Kidney (tissue), 14 donors: ENCODE results near the gene DRP2. TPM values are rescaled to one million over a fixed set of nuclear protein-coding genes. Genes with fewer than 3 reads are reported as not detected.
A peak's percentile ranks its signal among the peaks of the same experiment; 100 is the strongest.

ENCODE experiments used
- DNase-seq, 5 donors: peaks; one replicate each; pipeline ENCODE4 v3.0.0-alpha.2; 2013 to 2020
- FAIRE-seq: peaks from 2 replicates; lab custom pipeline; 2012; peaks lifted over from hg19 to GRCh38; lab: Jason Lieb, UNC
- H3K27ac ChIP-seq, 2 donors: one replicate each; pipeline ENCODE4 v1.7.0; 2013; ENCODE audit warnings: low read depth in 2 of 2, low read length in 2 of 2, inconsistent platforms in 1 of 2
- H3K27me3 ChIP-seq: one replicate; pipeline ENCODE4 v1.7.1; 2013; ENCODE audit warnings: low read length, inconsistent platforms; ENCODE audit not compliant: control insufficient read depth, insufficient read depth
- H3K36me3 ChIP-seq, 3 donors: one replicate each; pipeline versions ENCODE4 v1.7.0 to v1.7.1; 2013; ENCODE audit warnings: low read length in 3 of 3, control low read depth in 1 of 3, inconsistent platforms in 1 of 3; ENCODE audit not compliant: insufficient read depth in 3 of 3, control insufficient read depth in 2 of 3
- H3K4me1 ChIP-seq, 3 donors: one replicate each; pipeline versions ENCODE4 v1.7.0 to v1.7.1; 2013; ENCODE audit warnings: low read length in 3 of 3, inconsistent platforms in 1 of 3, low read depth in 1 of 3; ENCODE audit not compliant: control insufficient read depth in 2 of 3, insufficient read depth in 2 of 3
- H3K4me3 ChIP-seq, 3 donors: one replicate each; pipeline versions ENCODE4 v1.7.0 to v1.8.1; 2013; ENCODE audit warnings: low read length in 3 of 3, control low read depth in 1 of 3, inconsistent platforms in 1 of 3
- H3K9ac ChIP-seq, 3 donors: one replicate each; pipeline versions ENCODE4 v1.7.0 to v1.7.1; 2013; ENCODE audit warnings: low read length in 3 of 3, control low read depth in 1 of 3, inconsistent platforms in 1 of 3
- H3K9me3 ChIP-seq, 3 donors: one replicate each; pipeline versions ENCODE4 v1.7.0 to v1.7.1; 2013; ENCODE audit warnings: low read length in 3 of 3, control low read depth in 1 of 3, inconsistent platforms in 1 of 3; ENCODE audit not compliant: control insufficient read depth in 2 of 3, insufficient read depth in 1 of 3
- CTCF ChIP-seq: IDR thresholded peaks from 3 replicates; pipeline ENCODE4 v1.5.1; 2012; ENCODE audit warnings: mild to moderate bottlenecking, moderate library complexity, borderline replicate concordance; ENCODE audit not compliant: insufficient read depth; ENCODE audit errors: extremely low read depth
- intact Hi-C: fragments of 100-400 bp; cut with DNase I; formaldehyde crosslinking; loops from one replicate; pipeline ENCODE4 v1.11.1; 2022
- polyA plus RNA-seq: library from polyadenylated mRNA; stranded (reverse); fragments of 350-450 nt; fragmentation: Illumina TruSeq; extraction: RNeasy Lipid Tissue Mini Kit (QIAGEN cat#74804); gene quantifications from one replicate; pipeline ENCODE4 v1.2.3, GENCODE V29; 2014; ENCODE audit warnings: low read depth, low replicate concordance; ENCODE audit not compliant: insufficient read depth
- total RNA-seq: library from RNA; stranded (reverse); fragmentation: NEBNext Ultra II Directional; extraction: Animal tissue kit (Norgen Biotek cat#: 25700); gene quantifications from one replicate; pipeline ENCODE4 v1.2.1, GENCODE V29; 2021
- donor health status: control.
- donor health status: control.
- donor health status: control.
- donor health status: control.
- donor health status: control.
- donor health status: DM: yes; HTN: yes; CAD: no.
- donor health status: Normal renal cell carcinoma (clear cell type).

DRP2 gene
- total and polyA plus RNA-seq, 2 donors from 2014 or later, result 0.16 TPM; not detected in 1

GRCh38 chrX:101210630-101211029 lies 9.0 kb upstream of the DRP2 start:
- no peaks in the 10 kb centered on the region for H3K27me3 ChIP-seq
- no peak overlapping the region for H3K9ac ChIP-seq
- no peak for DNase-seq
- no peaks in the 10 kb centered on the region for H3K4me1 ChIP-seq
- no peak for FAIRE-seq
- no peak for TF ChIP-seq CTCF
- no peak overlapping the region for H3K4me3 ChIP-seq
- no peaks in the 10 kb centered on the region for H3K9me3 ChIP-seq
- intact Hi-C loops, result no loop called here
- H3K27ac ChIP-seq, result no peak overlapping the region
- H3K36me3 ChIP-seq, result no peaks in the 10 kb centered on the region

GRCh38 chrX:101217689-101218088 lies 1.9 kb upstream of the DRP2 start:
- no peaks in the 10 kb centered on the region for H3K27me3 ChIP-seq
- intact Hi-C loops, result no loop called here
- no peak for DNase-seq
- TF ChIP-seq CTCF, result no peak
- H3K9me3 ChIP-seq, result no peaks in the 10 kb centered on the region
- no peak for FAIRE-seq
- H3K4me3 ChIP-seq, result no peak overlapping the region
- H3K4me1 ChIP-seq, result no peaks in the 10 kb centered on the region
- no peak overlapping the region for H3K9ac ChIP-seq
- no peaks in the 10 kb centered on the region for H3K36me3 ChIP-seq
- H3K27ac ChIP-seq, result no peak overlapping the region

- no peaks in the 10 kb centered on the region for H3K9me3 ChIP-seq
- intact Hi-C loops, result no loop called here
- DNase-seq (peak in 4 of 5 donors; percentile 14 to 54 (median 34)), FAIRE-seq (no peak)
- H3K27me3 ChIP-seq, result no peaks in the 10 kb centered on the region
- H3K27ac ChIP-seq, result no peak overlapping the region
- no peaks in the 10 kb centered on the region for H3K4me1 ChIP-seq
- H3K36me3 ChIP-seq, result no peaks in the 10 kb centered on the region
- peak overlapping the region in 1 of 3 donors; percentile 45 for H3K4me3 ChIP-seq
- no peak for TF ChIP-seq CTCF
- no peak overlapping the region for H3K9ac ChIP-seq
These were observed 319 bp downstream of the DRP2 start for GRCh38 chrX:101219864-101220346.

GRCh38 chrX:101220662-101221260 lies 1.2 kb downstream of the DRP2 start:
- FAIRE-seq (no peak), DNase-seq (no peak)
- intact Hi-C loops, result no loop called here
- Histone ChIP-seq H3K9ac (no peak overlapping the region), H3K27me3 (no peaks in the 10 kb centered on the region), H3K4me1 (no peaks in the 10 kb centered on the region), H3K36me3 (no peaks in the 10 kb centered on the region), H3K9me3 (no peaks in the 10 kb centered on the region), H3K4me3 (no peak overlapping the region), H3K27ac (no peak overlapping the region)
- no peak for TF ChIP-seq CTCF
